GM18520 (cell line): ENCODE data around the gene HOXA6.

ENCODE experiments used
- ATAC-seq: cut with Tn5 transposase; IDR thresholded peaks from one replicate; pipeline ENCODE4 v1.9.1; 2021; ENCODE audit not compliant: unreplicated experiment

Gene HOXA6

DNA sequence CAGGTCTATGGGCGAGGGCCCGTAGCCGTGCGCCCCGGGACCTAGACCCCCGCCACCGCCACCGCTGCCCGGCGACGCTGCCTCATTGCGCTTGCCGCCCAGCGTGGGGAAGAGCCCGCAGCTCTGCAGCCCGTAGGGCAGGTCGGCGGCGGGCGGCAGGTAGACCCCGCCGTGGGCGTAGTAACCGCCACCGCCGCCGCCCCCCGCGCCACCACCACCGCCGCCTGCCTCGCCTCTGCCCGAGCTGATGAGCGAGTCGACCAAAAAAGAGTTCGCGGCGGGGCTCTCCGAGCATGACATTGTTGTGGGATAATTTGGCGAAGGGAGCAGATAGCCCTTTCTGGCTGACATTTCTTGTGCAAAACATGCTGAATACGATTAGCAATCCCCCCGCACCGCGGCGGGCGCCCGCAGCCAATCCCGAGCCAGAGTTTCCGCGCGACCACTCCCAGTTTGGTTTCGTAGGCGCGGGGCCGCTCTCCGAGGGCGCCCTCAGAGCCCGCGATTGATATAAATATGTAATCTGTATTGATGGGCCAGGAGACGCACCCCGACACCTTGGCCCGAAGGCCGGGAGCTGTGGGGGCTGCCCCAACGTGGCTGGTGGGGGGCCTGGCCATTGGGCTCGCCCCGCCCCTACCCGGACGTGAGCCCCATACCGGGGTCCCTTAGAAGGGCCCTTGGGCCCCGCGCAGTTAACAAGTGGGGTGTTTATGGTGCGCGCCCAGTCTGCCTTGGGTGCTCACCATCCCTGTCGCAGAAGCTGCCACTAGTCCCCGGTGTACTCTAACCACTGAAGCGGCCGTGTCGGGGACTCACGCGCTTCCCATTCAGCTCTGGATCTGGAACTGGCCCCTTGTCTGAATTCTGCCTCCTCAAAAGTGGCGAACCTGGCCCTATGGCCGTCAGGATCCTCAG, 26.6 kb upstream of the HOXA6 start, which contains the start of gene HOXA10:
HOXA10 (minus strand) TSS at position 365 of the 918 bp plus-strand sequence; CDS start at position 351, 14 bp downstream.
- no peak for ATAC-seq

GRCh38 chr7:27173511-27173955, 26.0 kb upstream of the HOXA6 start:
- ATAC-seq: no peak

DNA sequence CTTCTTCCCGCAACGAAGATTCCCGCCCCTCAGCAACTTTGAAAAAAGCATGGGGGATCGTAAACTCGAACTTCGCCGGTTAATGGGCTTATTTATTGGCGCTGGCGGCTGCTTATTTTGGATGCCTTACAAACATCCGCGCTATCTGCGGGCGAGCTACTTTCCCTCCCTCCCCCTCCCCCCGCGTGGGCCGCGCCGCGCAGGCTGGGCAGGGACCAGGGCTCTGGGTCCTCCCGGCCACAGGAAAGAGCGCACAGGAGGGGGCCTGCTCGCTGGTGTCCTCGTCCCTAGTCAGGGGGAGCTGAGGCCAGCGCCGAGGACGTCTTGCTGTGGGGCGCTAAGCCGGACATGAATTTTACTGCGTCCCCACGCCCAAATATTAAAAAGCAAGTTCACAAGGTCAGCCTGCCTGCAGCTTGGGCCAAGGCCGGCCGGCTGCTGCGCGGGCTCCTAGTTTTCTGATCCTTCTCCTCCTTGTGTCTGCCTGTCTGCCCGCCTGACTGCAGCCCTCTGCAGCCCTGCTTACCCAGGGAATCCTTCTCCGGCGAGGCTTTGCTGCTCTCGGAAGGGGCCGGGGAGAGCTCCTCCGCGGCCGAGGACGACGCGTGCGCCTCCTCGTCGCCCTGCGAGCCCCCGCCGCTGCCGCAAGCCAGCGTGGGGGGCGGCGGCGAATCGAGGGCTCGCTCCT, 25.4 kb upstream of the HOXA6 start:
- ATAC-seq: no peak

GRCh38 chr7:27172315-27172774, 24.8 kb upstream of the HOXA6 start:
- no peak for ATAC-seq

DNA sequence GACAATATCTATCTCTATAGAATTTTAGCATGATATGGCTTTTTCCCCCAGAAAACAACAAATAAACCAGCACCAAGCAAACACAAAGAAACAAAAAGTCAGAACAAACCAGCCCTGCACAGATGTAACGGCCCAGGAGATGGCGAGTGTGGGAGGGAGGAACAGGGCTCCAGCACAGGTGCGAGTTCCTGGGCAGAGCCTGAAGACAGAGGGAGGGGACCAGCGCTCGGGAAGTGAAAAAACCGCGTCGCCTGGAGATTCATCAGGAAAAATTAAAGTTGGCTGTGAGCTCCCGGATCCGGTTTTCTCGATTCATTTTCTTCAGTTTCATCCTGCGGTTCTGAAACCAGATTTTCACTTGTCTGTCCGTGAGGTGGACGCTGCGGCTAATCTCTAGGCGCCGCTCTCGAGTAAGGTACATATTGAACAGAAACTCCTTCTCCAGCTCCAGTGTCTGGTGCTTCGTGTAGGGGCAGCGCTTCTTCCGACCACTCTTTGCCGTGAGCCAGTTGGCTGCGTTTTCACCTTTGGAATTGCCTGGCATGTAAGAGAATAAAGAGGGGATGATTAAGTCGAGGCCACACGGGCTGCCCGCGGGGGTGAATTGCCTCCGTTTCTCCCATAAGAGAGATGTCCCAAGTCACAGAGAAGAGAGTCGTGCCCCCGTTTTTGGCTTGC, 24.2 kb upstream of the HOXA6 start:
- ATAC-seq: no peak

GRCh38 chr7:27171325-27171636, 23.7 kb upstream of the HOXA6 start:
- no peak for ATAC-seq

- ATAC-seq: no peak
Observed at GRCh38 chr7:27170426-27171324, 23.1 kb upstream of the HOXA6 start.

- no peak for ATAC-seq
Observed at GRCh38 chr7:27169658-27170425, 22.3 kb upstream of the HOXA6 start.

DNA sequence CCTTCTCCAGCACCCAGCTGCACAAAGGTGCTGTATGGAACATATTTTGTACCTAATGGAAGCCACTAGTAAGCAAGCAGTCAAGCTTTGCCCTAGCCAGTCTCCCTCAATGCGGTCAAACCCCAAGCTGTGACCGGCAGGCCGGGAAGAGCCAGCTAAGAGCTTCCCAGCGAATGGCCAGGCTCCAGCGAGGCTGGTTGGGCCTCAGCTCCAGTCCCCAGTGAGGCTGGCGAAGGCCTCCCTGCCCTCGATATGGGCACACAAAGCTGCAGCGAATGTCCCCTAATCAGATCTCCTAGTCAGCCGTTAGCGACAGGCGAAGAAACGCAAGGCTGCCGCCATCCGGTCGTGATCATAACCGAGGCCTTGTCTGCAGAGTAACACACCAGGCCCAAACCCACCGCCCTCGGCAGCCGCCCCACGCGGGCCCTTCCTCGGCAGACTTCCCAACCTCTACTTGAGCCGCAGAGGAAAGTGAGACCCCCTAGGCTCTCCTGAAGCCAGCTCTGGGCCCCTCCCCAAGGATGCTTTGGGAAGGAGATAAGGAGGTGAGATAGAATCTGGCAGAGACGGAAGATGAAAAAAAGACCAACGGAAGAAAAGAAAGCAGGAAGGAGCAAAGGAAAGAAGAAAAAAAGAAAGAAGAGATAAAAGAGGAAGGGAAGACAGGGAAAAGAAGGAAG, 20.8 kb upstream of the HOXA6 start:
- ATAC-seq: no peak

GRCh38 chr7:27167916-27168264, 20.3 kb upstream of the HOXA6 start:
- no peak for ATAC-seq

DNA sequence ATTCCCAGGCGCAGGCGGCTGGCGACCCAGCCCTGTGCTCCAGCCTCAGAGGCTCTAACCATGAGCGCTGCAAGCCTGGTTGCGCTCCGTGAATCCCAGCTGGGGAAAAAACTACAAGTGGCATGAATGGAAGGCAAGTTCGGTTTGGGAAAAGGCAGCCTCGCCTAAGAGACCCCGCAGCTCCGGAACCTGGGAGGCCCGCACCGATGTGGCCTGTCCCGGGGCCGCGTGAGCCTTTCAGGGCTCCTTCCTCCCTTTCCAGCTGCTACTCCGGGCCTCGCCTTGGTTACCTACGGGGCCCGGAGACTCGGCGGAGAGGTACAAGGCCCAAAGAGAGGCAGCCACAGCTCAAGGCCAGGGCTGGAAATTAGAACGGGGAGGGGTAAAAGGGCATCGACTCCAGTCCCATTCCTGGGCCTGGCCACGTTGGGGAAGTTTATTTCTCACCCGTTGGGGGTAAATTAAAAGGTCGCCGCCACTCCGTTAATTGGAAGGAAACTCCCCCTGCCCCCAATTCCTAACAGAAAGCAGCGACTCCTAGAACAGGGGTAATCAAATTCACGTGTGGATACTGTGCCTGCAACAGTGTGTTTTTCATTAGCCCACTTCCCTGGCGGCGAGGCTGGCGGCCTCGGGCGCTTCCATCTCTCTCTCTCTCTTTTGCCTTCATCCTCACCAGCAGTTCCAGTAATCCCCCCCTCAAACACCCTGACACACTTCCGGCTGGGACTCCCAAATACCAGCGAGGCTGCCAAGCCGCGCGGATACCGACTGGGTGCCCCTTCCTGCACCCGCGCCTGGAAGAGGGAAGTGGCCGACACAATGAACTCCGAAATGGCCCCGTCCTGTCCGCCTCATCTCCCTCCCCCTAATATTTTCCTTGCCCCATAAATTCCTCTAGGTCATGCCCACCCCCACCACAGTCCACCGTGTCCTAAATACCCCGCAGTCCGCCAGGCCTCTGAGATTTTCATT, 19.2 kb upstream of the HOXA6 start:
- ATAC-seq: no peak

DNA sequence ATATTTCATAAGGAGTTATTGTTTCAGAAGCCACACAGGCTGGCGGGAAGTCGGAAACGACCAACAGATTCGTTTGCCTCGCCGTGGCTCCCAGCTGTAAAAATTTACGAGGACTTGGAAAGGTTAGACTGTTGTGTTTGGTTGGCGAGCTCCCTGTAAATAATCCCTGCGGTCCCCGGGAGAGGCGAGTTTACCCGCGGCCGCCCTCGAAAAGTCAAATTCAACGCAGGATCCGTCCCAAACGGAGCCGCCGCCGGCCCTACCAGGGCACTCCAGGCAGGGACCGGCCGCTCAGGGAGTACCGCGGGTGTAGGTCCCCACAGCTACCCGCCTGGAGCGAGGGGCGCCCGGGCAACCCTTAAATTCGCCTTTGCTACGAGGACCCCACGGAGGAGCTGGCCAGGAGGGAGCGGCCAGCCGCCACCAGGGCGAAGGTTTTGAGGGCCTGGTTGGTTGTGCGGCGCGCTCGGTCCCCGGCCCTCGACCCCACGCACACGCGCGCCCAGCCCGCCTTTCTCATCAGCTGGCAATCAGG, 18.5 kb upstream of the HOXA6 start:
- ATAC-seq: no peak

- no peak for ATAC-seq
Observed at GRCh38 chr7:27165089-27165995, 17.8 kb upstream of the HOXA6 start, which contains the start of gene HOXA9. HOXA9 (minus strand) TSS chr7:27165537; CDS start chr7:27165457, 80 bp downstream.

DNA sequence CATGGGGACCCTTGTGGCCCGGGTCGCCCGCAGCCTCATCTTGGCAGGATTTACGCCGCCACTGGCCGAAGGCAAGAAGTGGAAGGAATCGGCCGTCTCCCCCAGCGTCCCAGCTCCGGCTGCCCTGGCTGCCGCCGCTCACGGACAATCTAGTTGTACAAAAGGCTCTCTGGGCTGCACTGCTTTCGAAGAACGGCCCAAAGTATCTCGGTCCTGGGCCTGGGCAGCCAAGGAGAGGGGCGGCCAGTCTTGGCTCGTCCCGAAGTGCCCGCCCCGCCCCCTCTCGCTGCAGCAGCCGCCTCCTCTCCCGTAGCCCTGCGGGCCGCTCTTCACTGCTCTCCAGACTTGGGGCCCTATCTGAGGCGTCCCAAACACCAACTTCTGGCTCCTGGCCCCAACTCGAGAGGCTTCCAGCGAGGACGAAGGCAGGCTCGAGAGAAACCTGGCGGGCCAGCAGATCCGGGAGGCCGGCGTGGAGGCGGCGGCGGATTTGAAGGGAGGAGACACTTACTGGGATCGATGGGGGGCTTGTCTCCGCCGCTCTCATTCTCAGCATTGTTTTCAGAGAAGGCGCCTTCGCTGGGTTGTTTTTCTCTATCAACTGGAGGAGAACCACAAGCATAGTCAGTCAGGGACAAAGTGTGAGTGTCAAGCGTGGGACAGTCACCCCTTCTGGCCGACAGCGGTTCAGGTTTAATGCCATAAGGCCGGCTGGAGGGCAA, 17.0 kb upstream of the HOXA6 start:
- no peak for ATAC-seq

GRCh38 chr7:27164045-27164366, 16.4 kb upstream of the HOXA6 start:
- no peak for ATAC-seq
